ENCODE results near the gene TSTD1.
"Not testable (repeated sequence)": the region's sequence is repeated elsewhere in the genome, so short reads cannot be mapped to it uniquely, and the experiment has no call there.

TSTD1 gene

GRCh38 chr1:161033751-161034150 lies 5.0 kb downstream of the TSTD1 start:
- DNase-seq = no peak

GRCh38 chr1:161032409-161032808 lies 6.4 kb downstream of the TSTD1 start:
- no peak for DNase-seq

DNA sequence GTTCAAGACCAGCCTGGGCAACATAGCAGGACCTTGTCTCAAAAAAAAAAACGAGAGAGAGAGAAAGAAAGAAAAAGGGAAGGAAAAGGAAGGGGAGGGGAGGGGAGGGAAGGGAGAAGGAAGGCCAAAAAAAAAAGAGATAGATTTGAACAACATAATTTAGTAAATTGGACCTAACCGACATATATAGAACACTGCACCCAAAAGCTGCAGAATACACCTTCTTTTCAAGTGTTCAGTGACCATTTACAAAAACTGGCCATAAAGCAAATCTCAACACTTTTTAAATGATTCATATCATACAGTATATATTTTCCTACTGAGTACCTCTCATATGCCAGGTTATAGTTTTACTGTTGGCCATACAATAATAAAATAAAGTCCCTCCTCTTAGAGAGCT lies 6.9 kb downstream of the TSTD1 start:
- DNase-seq = no peak

GRCh38 chr1:161029466-161029865 lies 9.3 kb downstream of the TSTD1 start:
- not testable (repeated sequence) for DNase-seq

DNA sequence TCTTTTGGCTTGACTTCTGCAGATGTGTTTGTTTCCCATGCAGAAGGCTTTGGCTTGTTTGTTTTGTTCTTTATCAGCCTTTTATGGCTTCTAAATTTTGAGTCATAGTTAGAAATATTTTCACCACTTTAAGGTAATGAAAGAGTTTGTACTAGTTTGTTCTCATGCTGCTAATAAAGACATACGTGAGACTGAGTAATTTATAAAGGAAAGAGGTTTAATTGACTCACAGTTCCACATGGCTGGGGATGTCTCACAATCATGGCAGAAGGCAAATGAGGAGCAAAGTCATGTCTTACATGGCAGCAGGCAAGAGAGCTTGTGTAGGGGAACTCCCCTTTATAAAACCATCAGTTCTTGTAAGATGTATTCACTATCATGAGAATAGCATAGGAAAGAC lies 11.8 kb downstream of the TSTD1 start:
- not testable (repeated sequence) for DNase-seq

DNA sequence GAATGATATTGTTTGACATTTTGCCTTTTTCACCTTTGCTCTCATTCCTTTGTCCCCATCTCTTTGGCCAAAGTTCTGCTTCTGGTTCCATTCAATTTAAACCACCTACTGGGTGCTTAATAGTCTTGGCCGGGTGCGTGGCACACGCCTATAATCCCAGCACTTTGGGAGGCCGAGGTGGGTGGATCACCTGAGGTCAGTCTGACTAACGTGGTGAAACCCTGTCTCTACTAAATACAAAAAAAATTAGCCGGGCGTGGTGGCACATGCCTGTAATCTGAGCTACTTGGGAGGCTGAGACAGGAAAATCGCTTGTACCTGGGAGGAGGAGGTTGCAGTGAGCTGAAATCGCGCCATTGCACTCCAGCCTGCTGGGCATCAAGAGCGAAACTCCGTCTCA lies 16.3 kb downstream of the TSTD1 start:
- DNase-seq = not testable (repeated sequence)

DNA sequence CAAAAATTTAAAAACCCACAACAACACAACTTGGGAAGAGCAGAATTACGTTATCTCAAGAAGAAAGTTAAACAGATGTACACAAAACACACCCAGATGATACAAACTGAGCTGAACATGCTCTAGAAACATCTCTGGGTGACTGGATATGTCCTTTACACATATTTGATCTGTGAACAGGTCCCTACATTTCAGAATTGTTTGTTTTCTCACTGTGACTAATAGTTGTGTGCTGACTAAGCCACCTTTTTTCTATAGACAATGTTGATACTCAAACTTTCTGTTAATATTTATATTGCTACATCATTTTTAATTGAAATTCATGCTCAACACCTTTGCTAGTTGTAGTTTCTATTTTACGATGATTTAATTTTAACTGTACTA lies 16.8 kb downstream of the TSTD1 start:
- no peak for DNase-seq

DNA sequence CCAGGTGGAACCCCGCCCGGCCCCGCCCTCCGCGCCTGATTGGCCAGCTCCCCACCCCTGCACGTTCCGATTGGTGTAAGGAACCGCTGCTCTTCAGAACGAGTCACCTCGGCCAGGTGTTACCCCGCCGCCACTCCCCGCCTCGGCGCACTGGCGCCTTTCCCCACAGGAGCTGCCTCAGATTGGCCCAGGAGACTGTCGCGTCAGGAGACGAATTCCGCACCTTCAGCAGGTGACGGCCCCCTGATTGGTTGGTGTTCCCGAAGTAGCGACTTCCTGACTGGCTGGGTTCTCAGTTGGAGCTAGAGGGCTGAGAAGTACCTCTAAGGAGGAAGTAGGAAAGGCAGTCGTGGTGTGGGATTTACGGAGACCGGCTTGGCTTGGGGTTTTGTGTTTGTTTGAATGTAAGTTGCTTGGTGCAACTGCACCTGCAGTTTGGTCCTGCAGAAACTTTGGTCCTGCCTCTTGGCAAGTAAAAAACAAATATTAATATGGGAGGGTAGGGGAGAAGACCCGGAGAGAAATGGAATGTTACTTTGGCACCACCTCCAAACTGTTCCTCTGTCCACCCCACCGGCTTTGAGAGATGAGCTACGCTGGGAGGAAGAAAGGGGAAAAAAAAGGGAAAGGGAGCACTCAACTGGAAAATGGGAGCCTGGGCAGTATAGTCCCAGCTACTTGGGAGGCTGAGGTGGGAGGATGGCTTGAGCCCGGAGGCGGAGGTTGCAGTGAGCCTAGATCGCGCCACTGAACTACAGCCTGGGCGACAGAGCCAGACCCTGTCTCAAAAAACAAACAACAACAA lies 17.4 kb downstream of the TSTD1 start:
- peak; percentile 84 for DNase-seq

- no peak for DNase-seq
Observed at GRCh38 chr1:161020509-161021164, 18.1 kb downstream of the TSTD1 start, which contains the start of gene F11R. F11R (minus strand) TSS chr1:161021152; CDS start chr1:161021073, 79 bp downstream.

GRCh38 chr1:161019751-161020495 lies 18.8 kb downstream of the TSTD1 start:
- DNase-seq = peak; percentile 27

- not testable (repeated sequence) for DNase-seq
Observed at GRCh38 chr1:161019111-161019660, 19.6 kb downstream of the TSTD1 start.

DNA sequence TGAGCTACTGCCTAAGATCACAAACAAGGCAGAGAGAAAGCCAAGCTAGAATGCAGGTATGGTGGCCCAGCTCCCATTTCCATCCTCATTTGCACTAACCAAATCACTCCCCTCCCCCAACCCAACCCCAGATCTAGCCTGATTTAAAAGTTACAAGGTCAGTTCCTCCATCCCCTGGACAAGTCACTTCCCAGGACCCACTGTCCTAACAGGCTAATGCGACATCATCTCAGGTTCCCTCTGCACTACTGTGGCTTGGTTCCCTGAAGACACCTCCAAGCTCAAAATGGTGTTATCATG lies 20.2 kb downstream of the TSTD1 start:
- DNase-seq = no peak

DNA sequence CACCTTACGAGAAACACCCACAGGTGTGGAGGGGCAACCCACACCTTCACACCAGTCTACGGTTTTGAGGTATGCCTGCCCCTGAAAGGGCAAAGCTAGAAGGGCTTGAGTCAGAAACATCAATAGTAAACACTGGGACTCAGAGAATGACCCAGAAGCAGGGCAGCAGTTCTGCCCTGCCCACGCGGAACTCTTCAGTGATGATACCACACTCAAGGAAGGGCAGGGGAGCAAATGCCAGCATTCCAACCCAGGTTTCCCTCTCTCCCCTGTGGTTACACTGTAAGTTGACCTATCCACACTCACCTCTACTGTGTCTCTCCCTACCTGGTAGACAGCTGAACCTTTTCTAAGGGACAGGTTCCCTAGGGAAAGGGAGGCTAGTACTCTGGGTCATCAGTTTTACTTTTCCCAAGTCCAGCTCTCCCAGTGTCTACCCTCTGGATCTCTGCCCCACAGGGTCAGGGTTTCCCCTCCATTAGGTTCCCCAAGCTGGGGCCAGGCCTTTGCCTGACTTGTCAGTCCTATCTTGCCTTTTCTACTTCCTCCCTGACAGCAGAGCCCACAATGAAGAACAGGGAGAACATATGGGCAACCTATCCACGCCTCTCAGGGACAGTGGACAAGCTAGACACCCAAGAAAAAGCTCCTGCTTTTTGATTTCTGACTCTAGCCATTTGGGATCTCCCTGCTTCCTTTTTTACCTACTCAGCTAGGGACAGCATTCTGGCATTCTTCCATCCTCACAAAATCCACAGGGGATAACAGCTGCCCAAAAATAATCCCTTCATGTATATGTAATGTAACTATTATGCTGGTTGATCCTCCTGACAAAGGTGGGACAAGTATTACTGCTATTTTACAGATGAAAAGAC lies 20.8 kb downstream of the TSTD1 start:
- DNase-seq = no peak

DNA sequence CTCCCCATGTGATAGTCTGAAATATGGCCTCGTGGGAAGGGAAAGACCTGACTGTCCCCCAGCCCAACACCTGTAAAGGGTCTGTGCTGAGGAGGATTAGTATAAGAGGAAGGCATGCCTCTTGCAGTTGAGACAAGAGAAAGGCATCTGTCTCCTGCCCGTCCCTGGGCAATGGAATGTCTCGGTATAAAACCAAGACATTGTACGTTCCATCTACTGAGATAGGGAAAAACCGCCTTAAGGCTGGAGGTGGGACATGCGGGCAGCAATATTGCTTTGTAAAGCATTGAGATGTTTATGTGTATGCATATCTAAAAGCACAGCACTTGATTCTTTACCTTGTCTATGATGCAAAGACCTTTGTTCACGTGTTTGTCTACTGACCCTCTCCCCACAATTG lies 21.6 kb downstream of the TSTD1 start:
- DNase-seq = not testable (repeated sequence)

- DNase-seq = not testable (repeated sequence)
Observed at GRCh38 chr1:161016683-161017082, 22.1 kb downstream of the TSTD1 start.

DNA sequence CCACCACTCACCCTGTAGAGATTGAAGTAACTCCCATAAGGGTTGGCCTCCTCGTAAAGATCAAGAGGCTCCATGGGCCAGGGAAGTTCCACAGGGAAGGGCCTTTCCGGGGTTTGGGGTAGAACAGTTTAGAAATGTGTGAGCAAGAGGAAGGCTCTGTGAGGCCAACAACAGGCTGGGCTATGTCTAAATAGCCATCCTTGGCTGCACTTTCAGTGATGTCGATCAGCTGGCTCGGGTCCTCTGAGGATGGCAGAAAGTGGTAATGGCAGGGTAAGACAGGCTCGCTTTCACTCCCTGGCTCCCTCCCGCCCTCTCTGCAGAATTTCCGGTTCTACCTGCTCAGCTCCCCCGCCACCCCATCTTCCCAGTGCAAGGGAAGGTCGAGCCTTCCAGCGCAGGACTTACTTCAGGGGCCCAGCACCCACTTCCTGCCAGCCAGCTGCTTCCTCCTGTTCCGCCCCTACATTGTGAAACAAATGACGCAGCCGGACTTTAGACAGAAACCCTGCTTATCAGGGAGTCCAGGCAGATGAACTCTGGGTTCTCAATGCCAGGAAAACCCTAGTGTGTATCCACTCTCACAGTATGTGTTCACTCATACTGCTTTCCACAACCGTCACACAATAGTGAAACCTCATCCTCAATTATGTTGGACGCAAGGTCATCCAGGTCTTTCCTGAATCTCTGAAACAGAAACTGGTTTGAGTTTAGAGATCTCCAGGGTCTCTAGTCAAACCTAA lies 25.1 kb downstream of the TSTD1 start:
- DNase-seq = no peak

DNA sequence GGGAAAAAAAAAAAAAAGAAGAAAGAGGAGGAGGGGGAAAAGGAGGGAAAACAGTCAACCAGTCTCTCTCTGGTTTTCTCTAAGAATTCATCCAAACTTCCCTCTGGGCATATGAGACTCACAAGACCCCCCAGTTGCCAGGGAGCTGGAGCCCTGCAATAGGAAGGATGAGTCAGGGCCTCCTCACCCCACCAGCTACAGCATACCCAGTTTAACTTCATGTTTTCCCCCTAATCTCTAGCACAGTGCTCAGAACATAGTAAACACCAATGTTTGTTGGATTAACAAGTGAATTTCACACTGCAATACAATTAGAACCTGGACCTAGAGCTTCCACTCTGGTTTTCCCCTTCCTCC lies 25.7 kb downstream of the TSTD1 start:
- no peak for DNase-seq

GRCh38 chr1:161012420-161012819 lies 26.3 kb downstream of the TSTD1 start:
- DNase-seq = no peak

GRCh38 chr1:161009602-161010211 lies 29.1 kb downstream of the TSTD1 start:
- DNase-seq = no peak

DNA sequence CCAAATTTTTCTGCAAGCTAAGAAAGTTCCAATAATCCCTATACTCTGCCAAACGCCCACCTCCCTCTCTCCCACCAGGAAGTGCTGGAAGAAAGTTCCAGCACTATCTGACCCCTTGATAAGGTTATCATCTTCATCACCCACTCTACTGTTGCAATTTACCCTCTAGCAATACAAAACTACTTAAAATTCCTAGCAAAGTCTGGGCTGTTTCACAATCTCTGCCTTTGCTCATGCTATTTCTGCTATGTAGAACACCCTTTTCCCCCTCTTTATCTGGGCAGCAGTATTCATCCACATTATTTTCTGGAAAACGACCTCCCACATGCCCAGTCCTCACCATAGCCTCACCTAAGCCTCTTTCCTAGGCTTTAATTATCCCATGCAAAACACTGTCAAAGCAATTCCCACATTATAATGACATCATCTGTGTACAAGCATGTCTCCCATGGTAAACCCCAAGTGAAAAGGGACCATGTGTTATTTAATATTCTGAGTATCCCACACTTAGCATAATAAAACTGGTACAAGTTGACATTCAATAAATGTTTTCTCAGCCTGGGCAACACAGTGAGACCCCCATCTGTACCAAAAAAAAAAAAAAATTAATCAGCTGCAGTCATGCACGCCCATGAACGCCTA lies 29.8 kb downstream of the TSTD1 start:
- no peak for DNase-seq

- no peak for DNase-seq
Observed at GRCh38 chr1:161007369-161007768, 31.4 kb downstream of the TSTD1 start.

All from NCI-H1092 treated with DMSO at 0.1 percent for 48 hours (cell line).